Measurements from ENCODE around the gene HAL.

HAL gene

GRCh38 chr12:96006727-96007126, 10.6 kb upstream of the HAL start:
- DNase-seq, result no peak

- no peak for DNase-seq
These were observed 4.7 kb upstream of the HAL start for GRCh38 chr12:96000858-96001257.

GRCh38 chr12:95999484-95999883, 3.3 kb upstream of the HAL start:
- DNase-seq, result no peak

GRCh38 chr12:95998611-95999286, 2.6 kb upstream of the HAL start:
- no peak for DNase-seq

- DNase-seq, result no peak
These were observed 1.9 kb upstream of the HAL start for GRCh38 chr12:95997911-95998510.

- DNase-seq, result no peak
These were observed 1.1 kb upstream of the HAL start for GRCh38 chr12:95997276-95997675.

- DNase-seq, result no peak
These were observed 709 bp downstream of the HAL start for GRCh38 chr12:95995238-95996031.

GRCh38 chr12:95994476-95994875, 1.7 kb downstream of the HAL start:
- DNase-seq, result no peak

- no peak for DNase-seq
These were observed 2.2 kb downstream of the HAL start for GRCh38 chr12:95993907-95994306.

GRCh38 chr12:95990136-95990535, 6.0 kb downstream of the HAL start:
- DNase-seq, result no peak

GRCh38 chr12:95989504-95990123, 6.5 kb downstream of the HAL start:
- no peak for DNase-seq

- DNase-seq, result no peak
These were observed 7.5 kb downstream of the HAL start for GRCh38 chr12:95988506-95989275.

- no peak for DNase-seq
These were observed 9.2 kb downstream of the HAL start for GRCh38 chr12:95986635-95987570.

GRCh38 chr12:95984682-95985081, 11.5 kb downstream of the HAL start:
- no peak for DNase-seq

GRCh38 chr12:95982602-95983001, 13.5 kb downstream of the HAL start:
- DNase-seq, result no peak

- DNase-seq, result no peak
These were observed 15.7 kb downstream of the HAL start for GRCh38 chr12:95980437-95980836.

- DNase-seq, result no peak
These were observed 17.4 kb downstream of the HAL start for GRCh38 chr12:95978774-95979173.

- DNase-seq, result no peak
These were observed 17.8 kb downstream of the HAL start for GRCh38 chr12:95978351-95978750.

- DNase-seq, result no peak
These were observed 18.3 kb downstream of the HAL start for GRCh38 chr12:95977764-95978305.

- DNase-seq, result no peak
These were observed 19.7 kb downstream of the HAL start for GRCh38 chr12:95976416-95976832.

- no peak for DNase-seq
These were observed 20.7 kb downstream of the HAL start for GRCh38 chr12:95975491-95975890.

Data from GOT3 (cell line).